Middle frontal gyrus (tissue), 1 donor: ENCODE data around the gene COASY.
A peak's percentile ranks its signal among the peaks of the same experiment; 100 is the strongest.

Experiments
- DNase-seq: peaks from one replicate; pipeline ENCODE4 v3.0.0-alpha.2; 2015; ENCODE audit warnings: low spot score; ENCODE audit errors: extremely low spot score

COASY gene

DNA sequence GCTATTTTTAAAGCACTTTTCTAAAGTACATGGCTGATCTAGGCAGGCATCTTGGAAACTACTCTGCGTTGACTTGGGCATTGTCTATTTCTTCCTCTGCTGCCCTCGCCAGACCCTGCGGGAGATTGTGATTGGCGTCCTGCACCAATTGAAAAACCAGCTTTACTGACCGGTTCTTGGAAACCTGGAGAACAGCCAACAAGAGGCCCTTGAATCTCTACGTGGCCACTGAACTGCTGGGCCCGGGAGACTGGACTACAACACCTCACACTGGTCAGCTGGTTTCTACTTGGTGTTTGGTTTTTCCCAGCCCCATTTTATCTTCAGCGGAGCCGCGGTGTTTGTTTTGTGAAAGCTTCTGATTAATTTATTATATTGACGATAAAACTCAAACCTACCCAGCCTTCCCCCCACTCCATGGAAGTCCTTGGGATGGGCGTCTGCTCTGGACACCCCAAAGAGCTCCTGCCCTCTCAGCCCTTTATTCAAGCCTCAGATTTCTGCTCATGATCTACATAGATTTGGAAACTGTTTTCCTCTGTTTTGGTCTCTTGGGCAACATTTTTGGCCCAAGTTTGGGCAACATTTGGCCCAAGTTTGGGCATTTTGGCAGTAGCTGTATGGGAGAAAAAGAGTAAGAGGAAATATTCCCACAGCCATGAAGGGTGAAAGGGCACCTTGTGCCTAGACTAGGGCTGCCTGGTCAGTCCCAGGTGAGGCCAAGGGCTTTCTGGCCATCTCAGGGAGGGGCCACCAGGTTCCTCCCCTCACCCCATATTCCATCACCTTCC is 9.7 kb downstream of the COASY start:
- no peak for DNase-seq

- DNase-seq: no peak
These were observed 11.1 kb downstream of the COASY start for GRCh38 chr17:42573095-42573494.

GRCh38 chr17:42574463-42574862 is 12.5 kb downstream of the COASY start:
- DNase-seq: no peak

- no peak for DNase-seq
These were observed 15.2 kb downstream of the COASY start for GRCh38 chr17:42577140-42577531.

DNA sequence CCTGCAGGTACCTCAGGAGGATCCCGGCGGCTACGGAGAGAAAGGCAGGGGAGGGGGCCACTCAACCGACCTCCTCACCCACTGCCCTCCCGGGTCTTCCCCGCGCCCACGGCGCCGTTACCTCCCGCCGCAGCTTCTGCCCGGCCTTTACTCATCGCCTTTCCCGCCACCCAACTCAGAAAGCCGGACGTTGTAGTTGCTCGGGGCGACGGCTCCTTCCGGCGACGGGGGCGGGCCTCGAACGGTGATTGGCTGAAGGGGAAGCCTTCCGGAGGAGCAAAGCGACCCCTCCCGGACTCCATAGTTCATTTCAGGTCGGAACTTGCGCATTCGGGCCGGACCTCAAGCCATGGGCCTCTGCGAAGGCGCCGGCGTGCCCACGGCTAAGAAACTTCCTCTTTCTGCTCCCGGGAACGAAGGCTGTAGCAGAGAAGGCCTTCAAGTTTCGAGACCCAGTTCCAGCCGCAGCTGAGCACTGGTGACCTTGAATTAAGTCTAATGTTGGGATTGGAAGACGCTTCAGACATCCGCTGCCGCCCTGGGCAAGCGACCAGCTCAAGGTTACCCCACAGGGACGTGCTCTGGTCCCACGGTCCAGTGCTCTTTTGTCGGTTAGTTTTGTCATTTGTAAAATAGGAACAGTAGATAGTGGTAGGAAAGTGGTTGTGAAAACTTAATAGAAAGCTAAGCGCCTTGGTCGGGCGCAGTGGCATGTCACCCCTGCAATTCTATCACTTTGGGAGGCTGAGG is 15.8 kb downstream of the COASY start, which contains the start of gene PSMC3IP:
PSMC3IP (minus strand) TSS at position 198 of the 750 bp plus-strand sequence; CDS start at position 155, 43 bp downstream.
- peak; percentile 90 for DNase-seq

GRCh38 chr17:42578282-42578869 is 16.4 kb downstream of the COASY start:
- no peak for DNase-seq

DNA sequence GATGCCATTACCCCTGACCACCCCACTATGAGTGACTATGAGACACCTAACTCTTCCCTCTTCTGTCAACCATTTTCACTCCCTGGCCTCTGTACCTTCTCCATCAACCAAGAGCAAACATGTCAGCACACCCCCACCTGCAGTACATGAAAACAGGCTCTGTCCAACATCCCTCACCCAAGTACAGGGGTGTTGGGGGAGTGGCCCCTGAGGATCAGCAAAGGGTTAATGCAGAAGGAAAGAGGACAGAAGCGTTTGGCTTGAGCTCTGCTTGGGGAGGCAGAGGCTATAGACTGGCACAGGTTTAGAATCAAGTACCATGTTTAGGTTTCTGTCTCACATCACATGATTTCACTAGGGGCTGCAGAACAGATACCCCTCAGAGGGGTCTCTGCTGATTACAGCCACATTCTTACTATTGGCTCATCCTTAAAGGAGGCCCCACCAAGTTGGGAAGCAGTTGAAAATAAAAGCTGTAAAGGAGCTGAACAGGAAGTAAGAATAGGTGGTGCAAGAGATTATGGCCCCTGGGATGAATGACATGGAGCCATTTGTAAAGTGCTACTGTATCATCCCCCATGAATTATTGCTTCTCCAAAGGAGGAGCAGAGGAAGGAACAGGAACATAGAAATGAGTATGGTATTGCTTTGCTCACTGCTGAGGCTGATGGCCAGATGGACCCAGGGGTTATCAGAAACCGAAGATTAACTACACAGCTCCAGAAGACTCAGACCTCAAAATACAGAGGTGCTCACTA is 18.0 kb downstream of the COASY start:
- no peak for DNase-seq

DNA sequence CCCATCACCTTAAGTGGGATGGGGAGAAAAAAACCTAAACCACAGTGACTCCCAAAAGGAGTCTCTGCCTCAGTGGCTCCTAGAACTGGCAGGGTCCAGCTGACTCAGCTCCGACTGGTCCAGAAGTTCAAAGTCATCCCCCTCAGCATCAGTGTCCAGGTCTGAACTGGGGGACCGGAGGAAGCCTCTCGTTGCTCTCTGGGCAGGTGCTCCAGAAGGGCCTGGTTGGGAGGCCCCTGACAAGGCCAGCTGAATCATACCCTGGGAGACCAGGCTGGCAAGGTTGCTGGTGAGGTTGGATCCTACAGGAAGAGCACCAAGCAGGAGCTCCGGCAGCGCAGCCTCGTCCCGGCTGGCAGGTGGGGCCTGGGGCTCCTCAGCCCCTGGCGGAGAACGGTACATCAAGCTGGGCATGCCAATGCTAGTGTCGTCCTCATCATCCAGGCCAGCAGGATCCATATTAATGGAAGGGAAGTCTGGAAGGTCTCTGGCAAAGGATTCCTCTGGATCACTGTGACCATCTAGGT is 19.9 kb downstream of the COASY start:
- DNase-seq: no peak

DNA sequence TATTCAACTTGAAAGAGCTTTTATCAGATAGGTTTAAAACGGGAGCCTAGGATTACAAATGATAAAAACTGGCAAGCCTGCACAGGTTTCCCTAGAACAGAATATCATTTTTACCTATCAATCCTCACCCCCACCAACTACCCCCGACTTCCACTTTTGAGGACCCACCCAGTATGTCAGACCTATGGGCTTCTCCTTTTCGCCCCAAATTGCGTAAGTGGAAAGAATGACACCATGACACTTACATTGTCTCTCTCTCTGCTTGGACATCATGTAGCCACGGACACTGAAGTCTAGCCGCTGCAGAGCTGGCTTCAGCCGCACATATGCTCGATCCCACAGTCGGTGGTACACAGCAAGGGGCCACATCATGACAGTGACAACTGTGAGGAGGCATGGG is 22.9 kb downstream of the COASY start:
- DNase-seq: no peak

- no peak for DNase-seq
These were observed 23.4 kb downstream of the COASY start for GRCh38 chr17:42585353-42585752.

GRCh38 chr17:42586514-42587230 is 24.7 kb downstream of the COASY start:
- DNase-seq: no peak

DNA sequence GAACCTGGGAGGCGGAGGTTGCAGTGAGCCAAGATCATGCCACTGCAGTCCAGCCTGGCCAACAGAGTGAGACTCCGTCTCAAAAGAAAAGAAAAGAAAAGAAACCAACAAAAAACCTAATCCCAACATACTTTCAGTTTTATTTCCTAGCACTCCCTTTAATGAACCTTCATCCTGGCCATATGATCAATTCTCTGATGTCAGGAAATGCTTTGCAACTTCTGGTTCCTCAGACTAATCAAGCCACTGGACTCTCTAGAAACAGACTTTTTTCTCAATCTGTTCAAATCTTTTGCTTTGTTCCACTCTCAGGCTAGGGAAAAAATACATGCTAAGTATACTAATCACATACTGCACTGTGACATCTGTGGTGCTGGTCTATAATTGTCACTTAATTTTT is 28.9 kb downstream of the COASY start:
- no peak for DNase-seq

DNA sequence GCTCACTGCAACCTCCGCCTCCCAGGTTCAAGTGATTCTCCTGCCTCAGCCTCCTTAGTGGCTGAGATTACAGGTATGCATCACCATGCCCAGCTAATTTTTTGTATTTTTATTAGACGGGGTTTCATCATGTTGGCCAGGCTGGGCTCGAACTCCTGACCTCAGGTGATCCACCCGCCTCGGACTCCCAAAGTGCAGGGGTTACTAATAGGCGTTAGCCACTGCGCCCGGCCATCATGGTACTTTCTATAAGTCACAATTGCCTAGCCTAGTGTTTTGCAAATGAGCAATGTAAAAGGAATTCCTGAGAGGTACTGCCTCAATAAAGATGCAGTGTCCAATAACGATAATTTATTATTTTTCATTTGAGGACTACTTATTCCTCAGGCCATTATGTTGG is 29.5 kb downstream of the COASY start:
- no peak for DNase-seq

DNA sequence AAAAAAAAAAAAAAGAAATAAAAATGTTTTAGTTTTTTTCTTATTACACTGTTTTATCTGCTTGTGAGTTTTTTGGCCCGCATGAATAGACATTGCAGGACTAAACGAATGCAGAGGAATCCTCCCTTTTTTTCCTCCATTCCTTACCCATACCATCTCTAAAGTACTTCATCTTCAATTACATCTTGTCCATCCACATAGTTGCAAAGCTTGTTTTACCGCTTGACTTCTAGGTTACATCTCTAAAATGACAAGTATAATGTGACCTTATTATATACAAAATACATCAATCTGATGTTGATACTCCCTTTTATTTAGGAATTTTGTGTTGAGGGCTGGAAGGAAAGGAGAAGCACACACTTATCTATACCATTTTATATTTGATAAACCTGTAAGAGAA is 34.4 kb downstream of the COASY start:
- DNase-seq: no peak

- no peak for DNase-seq
These were observed 37.0 kb downstream of the COASY start for GRCh38 chr17:42598905-42599304.

DNA sequence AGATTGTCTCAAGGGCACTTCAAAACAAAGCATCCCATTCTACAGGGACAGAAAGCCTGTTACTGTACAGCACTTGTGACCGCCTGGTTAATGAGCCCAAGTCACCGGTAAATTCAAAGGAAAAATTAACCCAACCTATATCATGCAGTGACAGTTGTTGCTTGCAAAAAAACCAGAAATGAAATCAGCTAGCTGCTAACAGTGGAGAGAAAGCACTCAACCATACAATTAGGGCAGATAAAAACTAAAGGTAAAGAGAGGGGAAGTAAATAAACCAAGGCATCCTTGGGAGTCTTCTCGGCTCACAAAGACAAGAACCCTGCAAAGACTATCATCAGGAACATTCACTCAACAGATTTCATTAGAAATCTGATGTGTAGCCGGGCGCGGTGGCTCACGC is 41.4 kb downstream of the COASY start:
- DNase-seq: no peak

GRCh38 chr17:42607769-42608168 is 45.8 kb downstream of the COASY start:
- DNase-seq: no peak

DNA sequence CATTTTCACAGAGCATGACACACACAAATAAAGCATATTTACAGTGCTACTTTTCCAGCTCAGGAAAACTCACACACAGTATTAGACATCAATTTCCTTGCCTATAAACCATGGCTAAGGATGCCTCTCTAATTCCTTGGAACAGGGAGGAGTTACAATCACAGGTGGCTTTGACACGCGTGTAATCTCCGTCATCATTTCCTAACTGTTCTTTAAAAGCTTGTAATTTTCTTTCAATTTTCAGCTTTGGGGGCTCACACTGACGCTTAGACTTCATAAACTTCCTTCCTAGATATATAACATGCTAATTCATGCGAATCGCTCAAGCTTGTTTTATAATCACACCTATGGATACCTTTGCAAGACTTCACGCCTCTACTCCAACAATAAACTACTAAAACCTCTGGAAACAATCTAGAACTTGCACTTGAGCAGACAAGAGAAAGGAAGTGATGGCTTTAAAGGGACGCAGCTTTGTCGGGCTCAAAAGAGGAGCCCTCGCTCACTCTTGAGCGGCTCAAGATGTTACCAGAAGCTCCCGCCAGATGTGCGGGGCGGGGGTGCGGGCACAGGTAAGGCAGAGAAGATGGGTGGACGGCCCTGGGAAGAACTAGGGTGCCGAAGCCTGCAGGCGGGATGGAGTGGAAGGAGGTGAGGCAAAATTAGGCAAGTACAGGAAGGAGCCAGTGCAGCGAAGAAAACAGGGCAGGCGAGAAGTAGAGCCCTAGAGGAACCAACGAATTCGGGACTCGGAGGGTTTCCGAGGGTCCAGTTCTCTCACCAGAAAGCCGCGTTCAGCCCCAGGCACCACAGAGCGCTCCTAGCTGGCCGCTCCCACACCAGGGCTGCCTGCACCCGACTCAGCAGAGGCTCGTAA is 46.6 kb downstream of the COASY start:
- DNase-seq: no peak

DNA sequence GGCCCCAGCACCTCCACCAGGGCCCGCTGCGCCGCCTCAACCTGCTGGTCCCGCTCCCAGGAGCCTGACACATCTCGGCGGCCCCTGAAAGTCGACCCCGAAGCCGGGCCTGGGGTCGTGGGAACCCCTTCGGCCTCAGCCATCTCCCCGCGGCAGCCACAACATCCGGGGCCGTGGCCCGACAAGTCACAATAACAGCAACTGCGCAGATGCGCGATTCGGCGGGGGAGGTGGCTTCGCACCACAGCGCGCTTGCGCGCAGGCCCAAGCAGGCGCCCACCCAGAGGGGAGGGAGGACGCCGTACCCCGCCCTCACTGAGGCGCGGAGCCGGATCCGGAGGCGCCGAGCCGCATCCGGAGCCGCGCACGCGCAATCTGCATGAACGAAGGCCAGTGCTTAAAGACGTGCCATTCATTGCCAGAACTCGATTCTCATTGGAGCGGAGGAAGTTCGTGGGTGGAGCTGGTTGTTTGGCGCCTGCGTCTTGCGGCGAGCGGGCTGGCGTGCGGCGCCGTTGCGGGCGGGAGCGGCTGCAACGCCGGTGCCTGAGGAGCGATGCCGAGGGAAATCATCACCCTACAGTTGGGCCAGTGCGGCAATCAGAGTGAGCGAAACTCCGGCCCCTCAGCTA is 47.4 kb downstream of the COASY start, which contains the start of the genes RETREG3 and TUBG1:
RETREG3 (minus strand) TSS at position 193 of the 632 bp plus-strand sequence; CDS start at position 143, 50 bp downstream.
TUBG1 (plus strand) TSS at position 502 of the 632 bp plus-strand sequence; CDS start at position 557, 55 bp downstream.
- peak; percentile 98 for DNase-seq
